Transverse colon (tissue), 3 donors: Measurements from ENCODE around the gene NAALADL2.

Source experiments
- EP300 ChIP-seq: sonication (generic); formaldehyde crosslinking; IDR thresholded peaks from one replicate; pipeline ENCODE4 v1.6.1; 2017; ENCODE audit warnings: antibody characterized with exemption, low read depth
- POLR2A ChIP-seq: fragments of 450-650 bp; IDR thresholded peaks from one replicate; pipeline ENCODE4 v1.6.1; 2016; ENCODE audit warnings: antibody characterized with exemption, mild to moderate bottlenecking, moderate library complexity
- TF ChIP-seq, protein P1 (sequence below), 5 experiments: fragments of 200-600 bp in 3 of 5; fragments of 450-650 bp in 2 of 5; sonication (generic) in 3 of 5; IDR thresholded peaks; 1 replicate in 2 of 5; 2 replicates in 3 of 5; pipeline ENCODE4 v1.5.1; 2016 to 2017; ENCODE audit warnings: antibody characterized with exemption in 5 of 5, inconsistent platforms in 3 of 5, mild to moderate bottlenecking in 2 of 5, moderate library complexity in 1 of 5

DNA sequence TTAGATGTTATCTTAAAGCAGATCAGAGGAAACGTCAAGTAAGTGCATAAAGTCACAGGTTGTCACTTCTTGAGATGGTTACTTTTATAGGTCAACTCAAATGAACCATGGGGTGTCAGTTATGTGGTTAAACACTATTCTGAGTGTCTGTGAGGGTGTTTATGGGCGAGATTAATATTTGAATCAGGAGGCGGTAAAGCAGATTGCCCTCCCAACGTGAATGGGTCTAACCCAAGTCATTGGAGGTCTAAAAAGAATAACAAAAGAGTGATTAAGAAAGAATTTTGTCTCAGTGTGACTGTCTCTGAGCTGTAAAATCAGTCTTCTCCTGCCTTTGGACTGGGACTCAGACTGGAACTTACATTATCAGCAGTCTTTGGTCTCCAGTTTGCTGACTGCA, 977.5 kb downstream of the NAALADL2 start:
- TF ChIP-seq, protein P1, sequence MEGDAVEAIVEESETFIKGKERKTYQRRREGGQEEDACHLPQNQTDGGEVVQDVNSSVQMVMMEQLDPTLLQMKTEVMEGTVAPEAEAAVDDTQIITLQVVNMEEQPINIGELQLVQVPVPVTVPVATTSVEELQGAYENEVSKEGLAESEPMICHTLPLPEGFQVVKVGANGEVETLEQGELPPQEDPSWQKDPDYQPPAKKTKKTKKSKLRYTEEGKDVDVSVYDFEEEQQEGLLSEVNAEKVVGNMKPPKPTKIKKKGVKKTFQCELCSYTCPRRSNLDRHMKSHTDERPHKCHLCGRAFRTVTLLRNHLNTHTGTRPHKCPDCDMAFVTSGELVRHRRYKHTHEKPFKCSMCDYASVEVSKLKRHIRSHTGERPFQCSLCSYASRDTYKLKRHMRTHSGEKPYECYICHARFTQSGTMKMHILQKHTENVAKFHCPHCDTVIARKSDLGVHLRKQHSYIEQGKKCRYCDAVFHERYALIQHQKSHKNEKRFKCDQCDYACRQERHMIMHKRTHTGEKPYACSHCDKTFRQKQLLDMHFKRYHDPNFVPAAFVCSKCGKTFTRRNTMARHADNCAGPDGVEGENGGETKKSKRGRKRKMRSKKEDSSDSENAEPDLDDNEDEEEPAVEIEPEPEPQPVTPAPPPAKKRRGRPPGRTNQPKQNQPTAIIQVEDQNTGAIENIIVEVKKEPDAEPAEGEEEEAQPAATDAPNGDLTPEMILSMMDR (IDR thresholded peaks at IDR 0.05) = no peak
- no peak for TF ChIP-seq POLR2A
- no peak for TF ChIP-seq EP300
